GM04504 (cell line): ENCODE results near the gene RRAS.
"Not testable (repeated sequence)": the region's sequence is repeated elsewhere in the genome, so short reads cannot be mapped to it uniquely, and the experiment has no call there.

Experiments used
- DNase-seq: peaks from one replicate; pipeline ENCODE4 v3.0.0-alpha.2; 2012; ENCODE audit warnings: low read depth

The RRAS gene

GRCh38 chr19:49654581-49654980 lies 14.6 kb upstream of the RRAS start:
- no peak for DNase-seq

GRCh38 chr19:49653466-49653806 lies 13.5 kb upstream of the RRAS start:
- no peak for DNase-seq

GRCh38 chr19:49652551-49653465 lies 12.9 kb upstream of the RRAS start:
- no peak for DNase-seq

- DNase-seq, result no peak
These were observed 12.0 kb upstream of the RRAS start for GRCh38 chr19:49651820-49652550.

GRCh38 chr19:49651029-49651819 lies 11.3 kb upstream of the RRAS start:
- DNase-seq, result no peak

GRCh38 chr19:49646586-49646985 lies 6.6 kb upstream of the RRAS start:
- no peak for DNase-seq

- no peak for DNase-seq
These were observed 6.1 kb upstream of the RRAS start for GRCh38 chr19:49645995-49646394.

GRCh38 chr19:49645592-49645991 lies 5.6 kb upstream of the RRAS start:
- no peak for DNase-seq

- no peak for DNase-seq
These were observed 3.5 kb upstream of the RRAS start for GRCh38 chr19:49643466-49643865.

- no peak for DNase-seq
These were observed 2.6 kb upstream of the RRAS start for GRCh38 chr19:49642492-49643035.

- peak; percentile 99 for DNase-seq
These were observed 1.9 kb upstream of the RRAS start, which contains the start of gene SCAF1 for GRCh38 chr19:49641688-49642491. Gene SCAF1 (plus strand): TSS chr19:49642209. CDS start chr19:49645027, 2,818 bp downstream.

- DNase-seq, result no peak
These were observed 386 bp downstream of the RRAS start for GRCh38 chr19:49639401-49640112.

- DNase-seq, result peak; percentile 66
These were observed 1.9 kb downstream of the RRAS start for GRCh38 chr19:49637821-49638738.

- no peak for DNase-seq
These were observed 3.6 kb downstream of the RRAS start for GRCh38 chr19:49636233-49636932.

GRCh38 chr19:49635530-49636232 lies 4.3 kb downstream of the RRAS start:
- no peak for DNase-seq

GRCh38 chr19:49633273-49633672 lies 6.7 kb downstream of the RRAS start:
- not testable (repeated sequence) for DNase-seq

GRCh38 chr19:49632576-49632975 lies 7.4 kb downstream of the RRAS start:
- no peak for DNase-seq

GRCh38 chr19:49631610-49632192 lies 8.2 kb downstream of the RRAS start:
- no peak for DNase-seq
